K562 (cell line): ENCODE data around the gene LAMTOR4. TPM values are rescaled to one million over a fixed set of nuclear protein-coding genes. Genes with fewer than 3 reads are reported as not detected.

Experiments used
- CREB1 ChIP-seq, 2 experiments: sonication (generic) in 1 of 2; formaldehyde crosslinking in 1 of 2; IDR thresholded peaks; 2 replicates each; pipeline versions ENCODE4 v1.6.1 to v1.8.0; 2012 to 2022; ENCODE audit warnings: inconsistent platforms in 1 of 2, mild to moderate bottlenecking in 1 of 2, missing genetic modification reagents in 1 of 2, moderate library complexity in 1 of 2
- HNRNPUL1 ChIP-seq: fragments of 200-400 bp; formaldehyde crosslinking; IDR thresholded peaks from 2 replicates; pipeline ENCODE4 v1.6.1; 2017; ENCODE audit warnings: low read length
- MED1 ChIP-seq: sonication (generic); formaldehyde crosslinking; IDR thresholded peaks from 2 replicates; pipeline ENCODE4 v1.8.1; 2023; ENCODE audit warnings: missing genetic modification reagents, borderline replicate concordance
- MXI1 ChIP-seq: IDR thresholded peaks from 2 replicates; pipeline ENCODE4 v1.6.1; 2011; ENCODE audit warnings: low read depth, mild to moderate bottlenecking, improper control_type of control experiment, low read length
- PRDM10 ChIP-seq: fragments of 450-650 bp; IDR thresholded peaks from 2 replicates; pipeline ENCODE4 v1.6.1; 2018; ENCODE audit not compliant: partially characterized antibody
- RBBP5 ChIP-seq: fragments of 200-600 bp; sonication (generic); IDR thresholded peaks from 2 replicates; pipeline ENCODE4 v1.6.1; 2012; ENCODE audit warnings: borderline replicate concordance, mild to moderate bottlenecking, low read length, control low read depth, inconsistent platforms; ENCODE audit not compliant: insufficient read depth, poor library complexity, severe bottlenecking
- SMARCC2 ChIP-seq: fragments of 450-650 bp; IDR thresholded peaks from 2 replicates; pipeline ENCODE4 v1.6.1; 2017; ENCODE audit warnings: antibody characterized with exemption, moderate library complexity, mild to moderate bottlenecking, low read depth
- STAG1 ChIP-seq: sonication (generic); formaldehyde crosslinking; IDR thresholded peaks from 2 replicates; pipeline ENCODE4 v1.5.0; 2020; ENCODE audit warnings: missing genetic modification reagents, borderline replicate concordance
- WHSC1 ChIP-seq: IDR thresholded peaks from one replicate; pipeline ENCODE4 v1.6.1; 2012; ENCODE audit warnings: low read length, control low read depth, inconsistent platforms
- ZBTB5 ChIP-seq: fragments of 450-650 bp; IDR thresholded peaks from 2 replicates; pipeline ENCODE4 v1.6.1; 2017; ENCODE audit warnings: antibody characterized with exemption
- ZFP1 ChIP-seq: fragments of 450-650 bp; formaldehyde crosslinking; IDR thresholded peaks from 2 replicates; pipeline ENCODE4 v1.4.0; 2020; ENCODE audit warnings: mild to moderate bottlenecking, mixed read lengths
- ZNF280B ChIP-seq: fragments of 250-450 bp; sonication (Bioruptor Pico); IDR thresholded peaks from 2 replicates; pipeline ENCODE4 v1.5.1; 2021; ENCODE audit warnings: mild to moderate bottlenecking
- ZNF282 ChIP-seq: sonication (generic); formaldehyde crosslinking; IDR thresholded peaks from 2 replicates; pipeline ENCODE4 v1.8.1; 2023; ENCODE audit warnings: missing genetic modification reagents
- ZNF444 ChIP-seq: fragments of 250-450 bp; sonication (Bioruptor Pico); IDR thresholded peaks from 2 replicates; pipeline ENCODE4 v1.4.0; 2020; ENCODE audit warnings: mild to moderate bottlenecking, moderate library complexity
- polyA plus RNA-seq, 8 experiments: library from polyadenylated mRNA; depleted of rRNA in 4 of 8; stranded (reverse) in 5 of 8; unstranded in 3 of 8; fragments of >200 nt; fragmentation: Nextera tagmentation in 2 of 8; fragmentation: Illumina TruSeq in 1 of 8; extraction: Ambion mirVana in 2 of 8; extraction: Trizol in 1 of 8; gene quantifications; 2 replicates each; pipeline versions ENCODE4 v1.2.1 to v1.2.3, GENCODE V29; 2011 to 2014; ENCODE audit warnings: inconsistent platforms in 1 of 8, missing spikeins in 1 of 8
- total RNA-seq, 7 experiments: library from RNA; depleted of rRNA in 6 of 7; stranded (reverse); fragments of >200 nt in 6 of 7; fragmentation: Illumina TruSeq in 2 of 7; extraction: Trizol in 2 of 7; gene quantifications; 2 replicates each; pipeline versions ENCODE4 v1.2.1 to v1.2.3, GENCODE V29; 2011 to 2021; ENCODE audit warnings: low replicate concordance in 1 of 7
- TF ChIP-seq, protein P1 (sequence below): sonication (generic); formaldehyde crosslinking; IDR thresholded peaks from 2 replicates; pipeline ENCODE4 v1.8.0; 2022; ENCODE audit warnings: mild to moderate bottlenecking, low read depth, missing genetic modification reagents
- TF ChIP-seq, protein P2 (sequence below): sonication (generic); formaldehyde crosslinking; IDR thresholded peaks from 2 replicates; pipeline ENCODE4 v1.8.0; 2023; ENCODE audit warnings: mild to moderate bottlenecking, missing genetic modification reagents

LAMTOR4 gene
- total and polyA plus RNA-seq, 9 of the 15 experiments (the other 6 are each of a cell fraction or from before 2014, with no cell fraction given): 79.6 to 314 (median 195) TPM

DNA sequence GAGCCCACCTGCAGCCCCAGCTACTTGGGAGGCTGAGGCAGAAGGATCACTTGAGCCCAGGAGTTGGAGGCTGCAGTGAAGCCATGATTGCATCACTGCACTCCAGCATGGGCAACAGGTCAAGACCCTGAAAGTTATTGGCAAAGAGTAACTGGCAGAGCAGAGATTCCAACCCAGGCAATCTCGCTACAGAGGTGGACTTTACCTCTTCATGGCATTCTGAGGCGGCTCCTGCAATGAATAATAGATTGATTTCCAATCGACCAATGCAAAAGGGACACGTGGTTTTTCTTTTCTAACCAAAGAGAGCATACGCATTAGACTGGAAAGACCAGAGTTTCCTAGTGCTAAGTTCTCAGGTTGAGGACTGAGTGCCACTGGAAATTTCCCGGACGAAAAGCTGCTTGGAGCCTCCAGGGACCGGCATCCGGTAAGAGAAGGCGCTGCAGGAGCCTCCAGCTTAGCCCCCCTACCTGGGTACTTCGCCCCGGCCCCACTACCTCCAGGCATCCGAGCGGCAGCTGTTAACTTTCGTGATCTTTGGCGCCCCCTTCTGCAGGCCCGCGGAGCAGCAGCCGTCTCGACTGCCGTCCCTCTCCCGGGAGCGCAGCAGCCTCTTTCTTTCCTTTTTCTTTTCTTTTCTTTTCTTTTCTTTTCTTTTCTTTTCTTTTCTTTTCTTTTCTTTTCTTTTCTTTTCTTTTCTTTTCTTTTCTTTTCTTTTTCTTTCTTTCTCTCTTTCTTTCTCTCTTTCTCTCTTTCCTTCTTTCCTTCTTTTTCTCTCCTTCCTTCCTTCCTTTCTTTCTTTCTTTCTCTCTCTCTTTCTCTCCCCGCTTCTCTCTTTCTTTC lies 17.9 kb upstream of the LAMTOR4 start (continued):
- TF ChIP-seq ZNF444 (no peak), ZNF280B (CRISPR knock-in tag) (no peak), PRDM10 (peak; percentile 40), RBBP5 (no peak), HNRNPUL1 (no peak), WHSC1 (no peak), ZBTB5 (peak; percentile 65), CREB1 (IDR thresholded peaks at IDR 0.05) (no peak), CREB1 (CRISPR knock-in tag; IDR thresholded peaks at IDR 0.05) (no peak), MXI1 (no peak), SMARCC2 (no peak), ZFP1 (CRISPR knock-in tag) (no peak), MED1 (CRISPR knock-in tag) (no peak), ZNF282 (CRISPR knock-in tag) (no peak), STAG1 (CRISPR knock-in tag) (peak; percentile 68; the same call in 1 of the 2 replicates)
- TF ChIP-seq, protein P1, sequence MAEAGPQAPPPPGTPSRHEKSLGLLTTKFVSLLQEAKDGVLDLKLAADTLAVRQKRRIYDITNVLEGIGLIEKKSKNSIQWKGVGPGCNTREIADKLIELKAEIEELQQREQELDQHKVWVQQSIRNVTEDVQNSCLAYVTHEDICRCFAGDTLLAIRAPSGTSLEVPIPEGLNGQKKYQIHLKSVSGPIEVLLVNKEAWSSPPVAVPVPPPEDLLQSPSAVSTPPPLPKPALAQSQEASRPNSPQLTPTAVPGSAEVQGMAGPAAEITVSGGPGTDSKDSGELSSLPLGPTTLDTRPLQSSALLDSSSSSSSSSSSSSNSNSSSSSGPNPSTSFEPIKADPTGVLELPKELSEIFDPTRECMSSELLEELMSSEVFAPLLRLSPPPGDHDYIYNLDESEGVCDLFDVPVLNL (CRISPR knock-in tag): no peak
- TF ChIP-seq, protein P2, sequence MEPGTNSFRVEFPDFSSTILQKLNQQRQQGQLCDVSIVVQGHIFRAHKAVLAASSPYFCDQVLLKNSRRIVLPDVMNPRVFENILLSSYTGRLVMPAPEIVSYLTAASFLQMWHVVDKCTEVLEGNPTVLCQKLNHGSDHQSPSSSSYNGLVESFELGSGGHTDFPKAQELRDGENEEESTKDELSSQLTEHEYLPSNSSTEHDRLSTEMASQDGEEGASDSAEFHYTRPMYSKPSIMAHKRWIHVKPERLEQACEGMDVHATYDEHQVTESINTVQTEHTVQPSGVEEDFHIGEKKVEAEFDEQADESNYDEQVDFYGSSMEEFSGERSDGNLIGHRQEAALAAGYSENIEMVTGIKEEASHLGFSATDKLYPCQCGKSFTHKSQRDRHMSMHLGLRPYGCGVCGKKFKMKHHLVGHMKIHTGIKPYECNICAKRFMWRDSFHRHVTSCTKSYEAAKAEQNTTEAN: no peak
